ENCODE measurements around the gene HOXB1. TPM values are rescaled to one million over a fixed set of nuclear protein-coding genes. Genes with fewer than 3 reads are reported as not detected.

The HOXB1 gene
- total and polyA plus RNA-seq, 2 donors (not counting 3 experiments of a cell fraction or from before 2014, with no cell fraction given) = not detected

DNA sequence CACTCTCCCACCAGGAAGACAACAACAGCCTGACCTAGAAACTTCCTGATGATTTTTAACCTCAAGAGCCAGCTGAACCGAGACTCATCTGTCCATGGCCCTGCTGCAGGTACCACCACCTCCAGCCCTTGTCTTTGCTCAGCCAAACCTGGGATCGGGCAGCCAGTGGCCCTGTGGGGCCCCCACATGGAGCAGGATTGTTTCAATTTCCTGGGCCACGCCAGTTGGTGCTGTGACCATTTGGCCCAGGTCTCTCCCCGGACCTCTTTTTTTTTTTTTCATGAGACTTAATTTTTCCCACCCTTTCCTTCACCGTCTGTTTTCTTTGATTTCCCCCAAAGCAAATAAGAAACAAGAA is 22.4 kb upstream of the HOXB1 start:
- Histone ChIP-seq H3K27me3 (ENCODE audit: control insufficient read depth in 2 of 2, insufficient read depth in 2 of 2, low read length in 2 of 2) (no peaks in the 10 kb centered on the region), H3K9me1 (replicated peaks; ENCODE audit: control insufficient read depth, extremely low read depth, insufficient read depth, low read length) (no peaks in the 10 kb centered on the region), H3K4me2 (ENCODE audit: insufficient read depth, low read length) (no peak overlapping the region), H3K9ac (replicated peaks; ENCODE audit: extremely low read depth, insufficient read depth, low read length) (no peak overlapping the region), H3K36me3 (ENCODE audit: control insufficient read depth in 2 of 2, extremely low read depth in 1 of 2, insufficient read depth in 2 of 2, low read length in 2 of 2) (peaks cover 10 to 14% of the 10 kb centered on the region in 2 experiments), H3K79me2 (ENCODE audit: control insufficient read depth, insufficient read depth, low read length) (peaks cover 50% of the 10 kb centered on the region), H3K27ac (ENCODE audit: insufficient read depth, low read depth, low read length) (no peak overlapping the region), H3K4me1 (ENCODE audit: control insufficient read depth, extremely low read depth, insufficient read depth, low read length) (peaks cover 36% of the 10 kb centered on the region), H3K9me3 (replicated peaks; ENCODE audit: control insufficient read depth, insufficient read depth, low read length) (no peaks in the 10 kb centered on the region), H2AFZ (ENCODE audit: low read depth, low read length) (no peak overlapping the region), H3K4me3 (replicated peaks in 1 of 3; ENCODE audit: insufficient read depth in 1 of 3, low read depth in 1 of 3, low read length in 3 of 3) (no peak overlapping the region), H4K20me1 (replicated peaks; ENCODE audit: control insufficient read depth, extremely low read depth, insufficient read depth, low read length) (no peaks in the 10 kb centered on the region)
- no peak for DNase-seq (ENCODE audit: low read depth, low spot score)
- dilution Hi-C loops (cut with MboI; ENCODE audit: extremely low pct_ligation_motif_present, low sequenced_read_pairs) = no loop called here
- intact Hi-C loops (cut with micrococcal nuclease) = loop anchor here (1.0 kb wide), 1 partner anchor 8 kb away; the partner anchor contains the start of gene HOXB2
- no peak for FAIRE-seq
- CTCF ChIA-PET = no interaction called here
- POLR2A ChIA-PET = no interaction called here
- no TSS peak for BruUV-seq (replicated peaks)
- TF ChIP-seq POLR2A (IDR thresholded peaks at IDR 0.05; ENCODE audit: low read depth, low read length) = no peak
- no peak for TF ChIP-seq FOS (IDR thresholded peaks at IDR 0.05; ENCODE audit: borderline replicate concordance, insufficient read depth, low read length)
- TF ChIP-seq, protein P1, sequence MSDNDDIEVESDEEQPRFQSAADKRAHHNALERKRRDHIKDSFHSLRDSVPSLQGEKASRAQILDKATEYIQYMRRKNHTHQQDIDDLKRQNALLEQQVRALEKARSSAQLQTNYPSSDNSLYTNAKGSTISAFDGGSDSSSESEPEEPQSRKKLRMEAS (IDR thresholded peaks at IDR 0.05; ENCODE audit: insufficient read depth, insufficient read length) = no peak
- TF ChIP-seq POLR2AphosphoS5 (IDR thresholded peaks at IDR 0.05; ENCODE audit: insufficient read depth, low read depth, low read length) = no peak
- TF ChIP-seq GATA2 (IDR thresholded peaks at IDR 0.05; ENCODE audit: insufficient read depth, insufficient read length, low read depth, low read length) = no peak
- TF ChIP-seq EZH2 (IDR thresholded peaks at IDR 0.05; ENCODE audit: borderline replicate concordance, low read depth, low read length, severe bottlenecking) = no peak

DNA sequence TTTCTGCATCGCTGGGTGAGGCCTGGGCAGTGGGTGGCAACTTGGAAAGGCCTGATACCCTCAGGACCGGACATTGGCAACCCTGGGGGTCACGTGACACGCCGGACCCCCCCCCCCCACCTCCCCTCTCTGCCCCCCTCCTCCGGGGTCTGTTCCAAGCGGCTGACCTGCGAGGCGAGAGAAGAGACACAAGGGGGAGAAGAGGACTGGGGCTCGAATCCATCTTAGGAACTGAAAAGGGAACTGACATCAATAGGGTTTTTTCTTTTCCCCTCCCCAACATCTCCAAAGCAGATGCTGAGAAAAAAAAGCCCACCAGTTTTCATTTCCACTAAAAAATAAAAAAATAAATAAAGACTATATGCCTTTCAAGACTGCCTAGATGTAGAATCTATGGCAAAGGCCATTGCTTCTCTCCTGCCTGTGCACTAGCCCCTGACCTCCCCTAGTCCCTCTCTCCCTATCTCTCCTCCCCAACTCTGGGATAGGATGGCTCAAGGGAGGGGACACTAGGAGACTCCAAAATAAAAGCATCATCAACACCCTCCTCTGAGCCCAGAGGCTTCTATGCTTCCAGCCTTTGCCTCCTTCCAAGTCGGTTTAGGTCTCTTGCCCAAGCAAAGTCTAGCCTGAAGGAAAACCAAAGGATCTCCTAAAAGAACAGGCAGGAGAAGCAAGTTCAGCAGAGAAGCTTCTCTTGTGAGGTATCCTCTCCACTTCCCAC is 21.8 kb upstream of the HOXB1 start:
- no peak for TF ChIP-seq JUN (IDR thresholded peaks at IDR 0.05; ENCODE audit: borderline replicate concordance, insufficient read depth, insufficient read length, low read depth)
- TF ChIP-seq MYC (IDR thresholded peaks at IDR 0.05; ENCODE audit: low read depth, low read length) = no peak
- H3K27me3 ChIP-seq (ENCODE audit: control insufficient read depth in 2 of 2, insufficient read depth in 2 of 2, low read length in 2 of 2) = no peaks in the 10 kb centered on the region
- peaks cover 10 to 14% of the 10 kb centered on the region in 2 experiments for H3K36me3 ChIP-seq (ENCODE audit: control insufficient read depth in 2 of 2, extremely low read depth in 1 of 2, insufficient read depth in 2 of 2, low read length in 2 of 2)
- DNase-seq (ENCODE audit: low read depth, low spot score) (no peak), FAIRE-seq (no peak)
- peaks cover 37% of the 10 kb centered on the region for H3K4me1 ChIP-seq (ENCODE audit: control insufficient read depth, extremely low read depth, insufficient read depth, low read length)
- H4K20me1 ChIP-seq (replicated peaks; ENCODE audit: control insufficient read depth, extremely low read depth, insufficient read depth, low read length) = no peaks in the 10 kb centered on the region
- ChIA-PET POLR2A (no interaction called here), CTCF (no interaction called here)
- intact Hi-C loops (cut with micrococcal nuclease) (loop anchor here (1.0 kb wide), 1 partner anchor 7 kb away; the partner anchor contains the start of gene HOXB2), dilution Hi-C loops (cut with MboI; ENCODE audit: extremely low pct_ligation_motif_present, low sequenced_read_pairs) (no loop called here)
- peaks cover 51% of the 10 kb centered on the region for H3K79me2 ChIP-seq (ENCODE audit: control insufficient read depth, insufficient read depth, low read length)
- no peak overlapping the region for H3K9ac ChIP-seq (replicated peaks; ENCODE audit: extremely low read depth, insufficient read depth, low read length)
- no peak overlapping the region for H3K4me2 ChIP-seq (ENCODE audit: insufficient read depth, low read length)
- no peaks in the 10 kb centered on the region for H3K9me3 ChIP-seq (replicated peaks; ENCODE audit: control insufficient read depth, insufficient read depth, low read length)
- no peak overlapping the region for H3K27ac ChIP-seq (ENCODE audit: insufficient read depth, low read depth, low read length)
- H2AFZ ChIP-seq (ENCODE audit: low read depth, low read length) = no peak overlapping the region
- H3K4me3 ChIP-seq (replicated peaks in 1 of 3; ENCODE audit: insufficient read depth in 1 of 3, low read depth in 1 of 3, low read length in 3 of 3) = no peak overlapping the region
- H3K9me1 ChIP-seq (replicated peaks; ENCODE audit: control insufficient read depth, extremely low read depth, insufficient read depth, low read length) = no peaks in the 10 kb centered on the region
- no TSS peak for BruUV-seq (replicated peaks)
